Pancreas (tissue), 10 donors: ENCODE results near the gene GAMT. TPM values are rescaled to one million over a fixed set of nuclear protein-coding genes. Genes with fewer than 3 reads are reported as not detected.
A peak's percentile ranks its signal among the peaks of the same experiment; 100 is the strongest.
"Not testable (repeated sequence)": the region's sequence is repeated elsewhere in the genome, so short reads cannot be mapped to it uniquely, and the experiment has no call there.

Source experiments
- ATAC-seq, 4 donors: fragments of 200-7000 bp; cut with Tn5 transposase; one replicate each; pipeline versions ENCODE4 v1.8.0 to v1.9.1; 2020; ENCODE audit warnings: mild to moderate bottlenecking in 4 of 4, moderate library complexity in 4 of 4
- DNase-seq, 6 donors: peaks; one replicate each; pipeline ENCODE4 v3.0.0-alpha.2; 2020
- FAIRE-seq: peaks from 2 replicates; lab custom pipeline; 2012; peaks lifted over from hg19 to GRCh38; lab: Jason Lieb, UNC
- H3K27ac ChIP-seq, 4 donors: fragments of 200-600 bp; sonication (generic); 1 replicate in 3 of 4; 2 replicates in 1 of 4; pipeline versions ENCODE4 v1.5.0 to v1.8.0; 2020
- H3K27me3 ChIP-seq, 4 donors: fragments of 200-600 bp; one replicate each; pipeline ENCODE4 v1.8.0; 2021
- H3K36me3 ChIP-seq, 3 donors: fragments of 200-600 bp; sonication (generic) in 1 of 3; one replicate each; pipeline versions ENCODE4 v1.5.0 to v1.8.0; 2020 to 2021
- H3K4me1 ChIP-seq, 3 donors: fragments of 200-600 bp; one replicate each; pipeline ENCODE4 v1.8.0; 2021
- H3K4me3 ChIP-seq, 4 donors: fragments of 200-600 bp; sonication (generic) in 2 of 4; one replicate each; pipeline versions ENCODE4 v1.5.0 to v1.8.0; 2020 to 2021
- H3K9me3 ChIP-seq, 4 donors: fragments of 200-600 bp; one replicate each; pipeline ENCODE4 v1.8.0; 2021
- WGBS, 2 donors: extraction: QIAGEN DNeasy Blood & Tissue Kit; methylation state at CpG; one replicate each; pipeline ENCODE4 v1.1.7; 2013; 5-methylcytosine and 5-hydroxymethylcytosine counted together
- intact Hi-C, 3 donors: fragments of 100-400 bp; cut with DNase I; formaldehyde crosslinking; loops; one replicate each; pipeline versions ENCODE4 v1.11.1 to v1.14.2; 2022
- polyA plus RNA-seq, 2 donors: library from polyadenylated mRNA; stranded (reverse); fragments of 200-250 nt; gene quantifications; one replicate each; pipeline ENCODE4 v1.2.3, GENCODE V29; 2013
- total RNA-seq, 6 donors: library from RNA; stranded (reverse); fragmentation: NEBNext Ultra II Directional in 4 of 6; extraction: Animal tissue kit (Norgen Biotek cat#: 25700) in 4 of 6; gene quantifications; one replicate each; pipeline versions ENCODE4 v1.2.1 to v1.2.4, GENCODE V29; 2021 to 2023
- TF ChIP-seq, protein P1 (sequence below), 4 donors: fragments of 200-600 bp; sonication (generic) in 3 of 4; IDR thresholded peaks; one replicate each; pipeline versions ENCODE4 v1.5.0 to v1.8.0; 2021; ENCODE audit warnings: antibody characterized with exemption in 4 of 4
- donor health status: healthy with polysubstance abuse.
- donor health status: DM: no; HTN: no; CAD: no; lungs with moderate emphysema.
- donor health status: DM: no; HTN: no; CAD: no.
- donor health status: control.
- donor health status: control.
- donor health status: Bipolar disorder and iron deficiency.
- donor health status: DM: yes; HTN: yes; CAD: no.
- donor health status: DM: no; HTN: no; CAD: no.
- donor health status: DM: no; HTN: no; CAD: no.
- donor health status: DM: yes; HTN: yes; CAD: no.

The GAMT gene
- total and polyA plus RNA-seq, 8 donors: 46.2 to 200 (median 66.0) TPM

GRCh38 chr19:1441022-1441426, 39.7 kb upstream of the GAMT start:
- Histone ChIP-seq H3K4me3 (no peak overlapping the region), H3K9me3 (no peaks in the 10 kb centered on the region), H3K27me3 (no peaks in the 10 kb centered on the region), H3K27ac (no peak overlapping the region), H3K4me1 (peaks cover 0 to 23% (median 6%) of the 10 kb centered on the region in 3 donors), H3K36me3 (peaks cover 11 to 28% (median 16%) of the 10 kb centered on the region in 3 donors)
- ATAC-seq: no peak
- no peak for DNase-seq
- TF ChIP-seq, protein P1, sequence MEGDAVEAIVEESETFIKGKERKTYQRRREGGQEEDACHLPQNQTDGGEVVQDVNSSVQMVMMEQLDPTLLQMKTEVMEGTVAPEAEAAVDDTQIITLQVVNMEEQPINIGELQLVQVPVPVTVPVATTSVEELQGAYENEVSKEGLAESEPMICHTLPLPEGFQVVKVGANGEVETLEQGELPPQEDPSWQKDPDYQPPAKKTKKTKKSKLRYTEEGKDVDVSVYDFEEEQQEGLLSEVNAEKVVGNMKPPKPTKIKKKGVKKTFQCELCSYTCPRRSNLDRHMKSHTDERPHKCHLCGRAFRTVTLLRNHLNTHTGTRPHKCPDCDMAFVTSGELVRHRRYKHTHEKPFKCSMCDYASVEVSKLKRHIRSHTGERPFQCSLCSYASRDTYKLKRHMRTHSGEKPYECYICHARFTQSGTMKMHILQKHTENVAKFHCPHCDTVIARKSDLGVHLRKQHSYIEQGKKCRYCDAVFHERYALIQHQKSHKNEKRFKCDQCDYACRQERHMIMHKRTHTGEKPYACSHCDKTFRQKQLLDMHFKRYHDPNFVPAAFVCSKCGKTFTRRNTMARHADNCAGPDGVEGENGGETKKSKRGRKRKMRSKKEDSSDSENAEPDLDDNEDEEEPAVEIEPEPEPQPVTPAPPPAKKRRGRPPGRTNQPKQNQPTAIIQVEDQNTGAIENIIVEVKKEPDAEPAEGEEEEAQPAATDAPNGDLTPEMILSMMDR (IDR thresholded peaks at IDR 0.05): no peak
- intact Hi-C loops: loop anchor here in 1 of 3 donors (10.0 kb wide), 1 partner anchor 74 kb away; the partner anchor contains the start of gene ADAMTSL5
- FAIRE-seq: no peak
- 85 to 90% methylated on average over 9 of the region's 9 CpGs for WGBS, 2 donors

DNA sequence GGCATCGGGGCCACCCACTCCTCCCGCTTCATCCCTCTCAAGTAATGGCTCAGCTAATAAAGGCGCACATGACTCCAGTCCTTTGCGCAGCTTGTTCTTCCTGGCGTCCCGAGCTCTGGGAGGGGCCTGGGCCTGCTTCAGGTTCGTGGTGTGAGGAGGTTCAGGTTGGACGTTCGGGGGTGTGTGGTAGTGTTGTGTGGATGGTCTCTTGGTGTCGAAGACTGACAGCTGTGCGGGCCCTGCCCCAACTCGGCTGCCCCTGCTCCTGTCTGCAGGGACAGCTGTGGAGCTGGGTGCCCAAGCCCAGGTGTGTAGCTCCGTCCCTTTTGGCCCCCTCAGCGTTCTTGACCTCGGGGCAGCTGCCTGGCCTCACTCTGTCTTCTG, 39.1 kb upstream of the GAMT start:
- TF ChIP-seq, protein P1 (IDR thresholded peaks at IDR 0.05): no peak
- WGBS, 2 donors: 84 to 87% methylated on average over 15 of the region's 15 CpGs
- ATAC-seq (no peak), FAIRE-seq (no peak), DNase-seq (peak in 1 of 6 donors; percentile 30)
- H3K36me3 ChIP-seq: peaks cover 11 to 28% (median 16%) of the 10 kb centered on the region in 3 donors
- H3K27me3 ChIP-seq: no peaks in the 10 kb centered on the region
- no peaks in the 10 kb centered on the region for H3K9me3 ChIP-seq
- no peak overlapping the region for H3K27ac ChIP-seq
- intact Hi-C loops: loop anchor here in 1 of 3 donors (10.0 kb wide), 1 partner anchor 74 kb away; the partner anchor contains the start of gene ADAMTSL5
- H3K4me3 ChIP-seq: no peak overlapping the region
- peaks cover 0 to 19% (median 6%) of the 10 kb centered on the region in 3 donors for H3K4me1 ChIP-seq

DNA sequence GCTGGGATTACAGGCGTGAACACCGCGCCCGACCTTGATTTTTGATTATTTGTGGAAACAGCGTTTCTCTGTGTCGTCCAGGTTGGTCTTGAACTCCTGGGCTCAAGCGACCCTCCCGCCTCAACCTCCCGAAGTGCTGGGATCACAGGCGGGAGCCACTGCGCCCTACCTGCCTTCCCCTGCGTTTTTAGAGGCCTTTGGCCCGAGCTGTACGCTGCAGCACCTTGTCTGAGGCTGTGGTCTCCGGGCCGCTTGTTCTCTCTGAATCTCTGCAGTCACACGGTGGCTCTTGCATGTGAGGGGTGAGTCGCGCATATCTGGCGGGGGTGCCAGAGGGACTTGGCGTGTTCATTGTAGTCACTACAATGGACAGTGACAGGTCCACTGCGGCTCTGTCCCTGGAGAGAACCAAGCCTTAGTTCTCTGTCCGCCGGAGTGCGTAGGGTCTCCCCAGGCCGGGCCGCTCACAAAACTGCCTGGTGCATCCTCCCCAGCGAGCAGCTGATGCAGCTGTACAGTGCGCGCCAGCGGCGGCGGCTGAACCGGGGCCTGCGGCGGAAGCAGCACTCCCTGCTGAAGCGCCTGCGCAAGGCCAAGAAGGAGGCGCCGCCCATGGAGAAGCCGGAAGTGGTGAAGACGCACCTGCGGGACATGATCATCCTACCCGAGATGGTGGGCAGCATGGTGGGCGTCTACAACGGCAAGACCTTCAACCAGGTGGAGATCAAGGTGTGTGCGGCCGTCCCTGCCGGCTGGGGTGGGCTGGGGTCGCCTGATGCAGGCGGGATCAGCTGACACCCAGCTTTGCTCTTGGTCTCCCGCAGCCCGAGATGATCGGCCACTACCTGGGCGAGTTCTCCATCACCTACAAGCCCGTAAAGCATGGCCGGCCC, 38.4 kb upstream of the GAMT start:
- not testable (repeated sequence) for H3K27ac ChIP-seq

DNA sequence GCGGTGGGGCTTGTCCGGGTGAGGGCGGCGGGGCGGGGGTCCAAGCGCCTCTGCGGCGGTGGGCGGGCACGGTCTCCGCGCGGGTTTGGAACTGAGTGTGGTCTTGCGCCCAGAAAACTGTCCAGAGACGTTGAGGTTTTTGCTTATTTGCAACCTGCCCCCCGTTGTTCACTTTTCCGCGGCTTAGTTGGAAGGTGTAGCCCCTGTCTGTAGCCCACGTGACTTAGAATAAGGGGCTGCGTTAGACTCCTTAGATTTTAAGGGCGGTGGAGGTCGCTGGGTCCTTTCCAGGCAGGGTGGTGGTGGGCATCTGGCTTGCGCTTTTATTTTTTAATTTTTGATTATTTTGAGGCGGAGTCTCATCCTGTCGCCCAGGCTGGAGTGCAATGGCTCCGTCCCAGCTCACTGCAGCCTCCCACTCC, 37.6 kb upstream of the GAMT start:
- WGBS, 2 donors: 1% methylated on average over 26 of the region's 26 CpGs
- peaks cover 0 to 17% (median 6%) of the 10 kb centered on the region in 3 donors for H3K4me1 ChIP-seq
- FAIRE-seq (no peak), ATAC-seq (peak in 1 of 4 donors; percentile 1), DNase-seq (no peak)
- TF ChIP-seq, protein P1 (IDR thresholded peaks at IDR 0.05): no peak
- H3K9me3 ChIP-seq: no peaks in the 10 kb centered on the region
- H3K27ac ChIP-seq: peak overlapping the region in 2 of 4 donors; percentile 87 to 89
- H3K36me3 ChIP-seq: peaks cover 11 to 34% (median 16%) of the 10 kb centered on the region in 3 donors
- H3K4me3 ChIP-seq: peak overlapping the region; percentile 77 to 95 (median 80)
- intact Hi-C loops: no loop called here
- H3K27me3 ChIP-seq: no peaks in the 10 kb centered on the region

More for the DNA sequence above, 38.4 kb upstream of the GAMT start:
- WGBS, 2 donors: 72 to 74% methylated on average over 56 to 57 of the region's 57 CpGs
- not testable (repeated sequence) for ATAC-seq, FAIRE-seq, H3K27me3 ChIP-seq, H3K9me3 ChIP-seq
- peak in 1 of 6 donors; percentile 44 for DNase-seq
- H3K36me3 ChIP-seq: peaks cover 11 to 29% (median 16%) of the 10 kb centered on the region in 3 donors
- peaks cover 0 to 17% (median 6%) of the 10 kb centered on the region in 3 donors for H3K4me1 ChIP-seq
- intact Hi-C loops: loop anchor here in 1 of 3 donors (10.0 kb wide), 1 partner anchor 75 kb away; the partner anchor contains the start of gene ADAMTSL5
- peak overlapping the region; percentile 77 to 95 (median 80) for H3K4me3 ChIP-seq
